SK-N-SH (cell line): ENCODE measurements around the gene PCDHGA5.

Experiments used
- NRF1 ChIP-seq: IDR thresholded peaks from 2 replicates; pipeline ENCODE4 v1.6.1; 2012; ENCODE audit warnings: low read depth, mild to moderate bottlenecking, low read length
- PBX3 ChIP-seq: IDR thresholded peaks from 2 replicates; pipeline ENCODE4; 2012
- SMC3 ChIP-seq: IDR thresholded peaks from 2 replicates; pipeline ENCODE4 v1.6.1; 2012; ENCODE audit warnings: low read depth, low read length, improper control_type of control experiment
- TF ChIP-seq, protein P1 (sequence below): fragments of 200-600 bp; sonication (generic); IDR thresholded peaks from 2 replicates; pipeline ENCODE4 v1.6.1; 2017; ENCODE audit warnings: antibody characterized with exemption, mild to moderate bottlenecking, moderate library complexity

- no peak for TF ChIP-seq SMC3
- no peak for TF ChIP-seq NRF1
- TF ChIP-seq, protein P1, sequence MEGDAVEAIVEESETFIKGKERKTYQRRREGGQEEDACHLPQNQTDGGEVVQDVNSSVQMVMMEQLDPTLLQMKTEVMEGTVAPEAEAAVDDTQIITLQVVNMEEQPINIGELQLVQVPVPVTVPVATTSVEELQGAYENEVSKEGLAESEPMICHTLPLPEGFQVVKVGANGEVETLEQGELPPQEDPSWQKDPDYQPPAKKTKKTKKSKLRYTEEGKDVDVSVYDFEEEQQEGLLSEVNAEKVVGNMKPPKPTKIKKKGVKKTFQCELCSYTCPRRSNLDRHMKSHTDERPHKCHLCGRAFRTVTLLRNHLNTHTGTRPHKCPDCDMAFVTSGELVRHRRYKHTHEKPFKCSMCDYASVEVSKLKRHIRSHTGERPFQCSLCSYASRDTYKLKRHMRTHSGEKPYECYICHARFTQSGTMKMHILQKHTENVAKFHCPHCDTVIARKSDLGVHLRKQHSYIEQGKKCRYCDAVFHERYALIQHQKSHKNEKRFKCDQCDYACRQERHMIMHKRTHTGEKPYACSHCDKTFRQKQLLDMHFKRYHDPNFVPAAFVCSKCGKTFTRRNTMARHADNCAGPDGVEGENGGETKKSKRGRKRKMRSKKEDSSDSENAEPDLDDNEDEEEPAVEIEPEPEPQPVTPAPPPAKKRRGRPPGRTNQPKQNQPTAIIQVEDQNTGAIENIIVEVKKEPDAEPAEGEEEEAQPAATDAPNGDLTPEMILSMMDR: no peak
- no peak for TF ChIP-seq PBX3
These were observed 21.2 kb upstream of the PCDHGA5 start for GRCh38 chr5:141342773-141343172.
